DMS 273 treated with DMSO at 0.1 percent for 48 hours (cell line): Measurements from ENCODE around the gene TTLL8.

ENCODE experiments used
- DNase-seq: peaks from one replicate; lab custom pipeline; 2025; lab: John Stamatoyannopoulos, UW

TTLL8 gene

DNA sequence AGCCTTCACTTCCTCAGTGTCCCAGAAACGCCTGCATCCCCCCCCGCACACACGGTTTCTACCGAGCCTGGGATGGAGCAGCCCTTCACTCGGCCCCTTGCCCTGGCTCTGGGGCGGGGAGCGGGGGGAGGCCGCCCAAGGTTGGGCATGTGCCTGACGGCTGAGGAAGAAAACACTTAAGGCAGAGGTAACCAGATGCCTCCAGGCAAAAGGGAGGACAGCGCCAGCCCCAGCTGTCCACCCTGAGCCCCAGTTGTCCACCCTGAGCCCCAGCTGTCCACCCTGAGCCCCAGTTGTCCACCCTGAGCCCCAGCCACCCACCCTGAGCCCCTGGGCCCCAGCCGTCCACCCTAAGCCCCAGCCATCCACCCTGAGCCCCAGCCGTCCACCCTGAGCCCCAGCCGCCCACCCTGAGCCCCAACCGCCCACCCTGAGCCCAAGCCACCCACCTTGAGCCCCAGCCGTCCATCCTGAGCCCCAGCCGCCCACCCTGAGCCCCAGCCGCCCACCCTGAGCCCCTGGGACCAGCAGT lies 3.8 kb upstream of the TTLL8 start:
- no peak for DNase-seq

DNA sequence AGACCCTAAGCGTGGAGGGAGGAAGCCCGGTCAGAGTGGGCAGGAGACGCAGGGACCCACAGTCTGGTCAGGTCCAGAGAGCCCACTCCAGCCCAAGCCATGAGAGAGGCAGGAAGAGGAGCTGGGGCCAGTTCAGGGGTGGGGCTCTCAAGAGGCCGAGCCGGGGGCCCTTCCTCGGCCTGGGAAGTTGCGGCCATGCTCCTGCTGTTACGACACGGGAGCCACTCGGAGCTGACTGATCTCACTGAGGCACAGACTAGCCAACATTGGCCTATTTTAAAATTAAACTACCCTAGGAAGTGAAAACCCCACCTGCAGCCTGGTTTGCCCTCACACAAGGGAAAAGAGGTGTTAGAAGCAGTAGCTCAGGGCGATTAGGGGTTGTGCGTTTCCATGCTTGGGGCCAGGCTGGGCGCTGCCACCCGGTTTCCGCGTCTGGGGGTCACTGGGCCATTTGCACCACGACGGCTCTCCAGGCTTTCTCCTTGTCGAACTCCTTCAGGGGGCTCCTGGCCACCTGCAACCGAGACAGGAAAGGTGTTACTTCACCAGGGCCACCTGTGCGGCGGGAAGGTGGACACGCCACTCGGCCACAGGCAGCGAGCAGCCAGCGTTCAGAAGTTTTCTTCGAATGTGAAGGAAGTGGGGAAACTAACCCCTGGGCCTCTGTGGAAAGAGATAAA lies 3.2 kb upstream of the TTLL8 start:
- DNase-seq, result no peak

GRCh38 chr22:50060441-50061140 lies 2.5 kb upstream of the TTLL8 start:
- no peak for DNase-seq

DNA sequence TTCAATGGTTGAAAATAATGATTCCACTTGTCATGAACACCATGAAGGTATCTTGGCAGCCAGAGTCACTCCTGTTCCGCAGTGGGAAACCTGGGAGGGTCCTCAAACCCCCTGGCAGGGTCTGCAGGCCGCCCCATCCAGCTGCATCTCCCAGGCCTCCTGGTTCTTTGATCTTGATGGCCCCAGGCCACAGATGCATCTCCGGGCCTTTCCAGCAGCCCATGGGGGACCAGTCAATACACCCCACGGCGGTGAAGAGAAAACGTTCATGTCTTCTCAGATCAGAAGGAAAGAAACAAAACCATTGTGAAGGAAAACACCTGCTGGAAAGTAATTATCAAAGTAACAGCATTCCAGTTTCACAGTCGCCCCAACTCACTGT lies 1.8 kb upstream of the TTLL8 start:
- no peak for DNase-seq

- no peak for DNase-seq
Observed at GRCh38 chr22:50058906-50059880, 1.1 kb upstream of the TTLL8 start.

DNA sequence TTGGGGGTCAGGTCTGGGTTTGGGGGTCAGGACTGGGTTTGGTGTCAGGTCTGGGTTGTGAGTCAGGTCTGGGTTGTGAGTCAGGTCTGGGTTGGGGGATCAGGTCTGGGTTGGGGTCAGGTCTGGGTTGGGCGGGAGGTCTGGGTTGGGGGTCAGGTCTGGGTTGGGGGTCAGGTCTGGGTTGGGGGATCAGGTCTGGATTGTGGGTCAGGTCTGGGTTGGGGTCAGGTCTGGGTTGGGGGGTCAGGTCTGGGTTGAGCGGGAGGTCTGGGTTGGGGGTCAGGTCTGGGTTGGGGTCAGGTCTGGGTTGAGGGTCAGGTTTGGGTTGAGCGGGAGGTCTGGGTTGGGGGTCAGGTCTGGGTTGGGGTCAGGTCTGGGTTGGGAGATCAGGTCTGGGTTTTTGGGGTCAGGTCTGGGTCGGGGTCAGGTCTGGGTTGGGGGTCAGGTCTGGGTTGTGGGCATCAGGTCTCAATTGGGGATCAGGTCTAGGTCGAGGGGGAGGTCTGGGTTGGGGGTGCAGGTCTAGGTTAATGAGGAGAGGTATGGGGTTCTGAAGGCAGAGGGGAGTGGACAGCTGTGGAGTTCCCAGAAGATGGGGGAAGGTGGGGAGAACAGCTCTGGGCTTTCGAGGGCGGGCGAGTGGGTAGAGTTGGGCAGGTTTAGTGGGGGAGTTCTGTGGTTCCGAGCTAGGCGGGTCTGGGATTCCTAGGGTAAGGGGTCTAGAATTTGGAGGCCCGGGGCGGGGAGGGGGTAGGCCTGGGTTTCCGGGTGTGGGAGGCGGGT lies 629 bp downstream of the TTLL8 start:
- DNase-seq, result no peak

DNA sequence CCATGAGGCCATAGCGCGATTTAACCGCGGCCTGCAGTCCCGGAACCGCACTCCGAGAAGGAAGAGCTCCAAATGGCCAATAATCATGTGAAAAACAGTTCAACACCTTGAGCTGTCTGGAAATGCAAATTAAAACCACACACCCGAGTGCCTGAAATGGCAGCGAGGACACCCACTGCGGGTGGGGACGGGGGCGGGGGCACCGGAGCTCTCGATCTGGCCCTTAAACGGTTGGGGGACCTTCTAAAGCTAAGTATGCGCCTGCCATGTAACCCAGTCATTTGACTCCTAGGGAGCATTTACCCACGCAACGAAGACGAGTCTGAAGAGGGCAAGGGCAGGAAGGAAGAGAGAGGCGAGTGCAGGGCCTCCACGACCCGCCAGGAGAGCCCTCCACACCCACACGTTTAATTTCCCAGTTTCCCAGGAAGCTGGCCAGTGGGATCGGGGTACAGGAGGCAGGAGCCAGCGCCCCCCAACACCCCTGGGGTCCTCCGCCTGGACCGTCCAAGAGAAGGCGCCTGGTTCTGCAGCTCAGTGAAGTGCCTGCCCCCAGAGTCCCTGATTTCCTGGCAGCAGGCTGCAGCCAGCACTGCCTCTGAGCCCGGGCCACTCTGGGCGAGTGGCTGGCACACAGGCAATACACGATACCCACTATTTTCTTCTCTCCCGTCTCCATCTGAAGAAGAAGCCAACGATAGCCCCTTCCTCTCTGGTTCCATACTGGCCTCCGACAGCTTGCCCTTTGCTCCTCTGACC lies 1.7 kb downstream of the TTLL8 start:
- DNase-seq, result no peak

DNA sequence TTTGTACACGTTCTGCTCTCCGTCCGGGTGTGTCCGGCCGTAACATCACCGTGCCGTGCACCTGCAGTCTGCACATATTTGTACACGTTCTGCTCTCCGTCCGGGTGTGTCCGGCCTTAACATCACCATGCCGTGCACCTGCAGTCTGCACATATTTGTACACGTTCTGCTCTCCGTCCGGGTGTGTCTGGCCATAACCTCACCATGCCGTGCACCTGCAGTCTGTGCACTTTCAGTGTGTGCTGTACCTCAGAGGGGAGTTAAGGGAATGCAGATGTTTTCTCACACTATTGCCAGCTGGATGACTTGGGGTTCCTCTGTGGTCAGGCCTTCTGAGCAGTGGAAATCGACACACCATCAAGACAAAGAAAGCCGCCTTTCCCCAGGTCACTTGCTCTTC lies 4.2 kb downstream of the TTLL8 start:
- DNase-seq, result no peak

GRCh38 chr22:50051930-50052329 lies 6.2 kb downstream of the TTLL8 start:
- no peak for DNase-seq

- DNase-seq, result no peak
Observed at GRCh38 chr22:50049299-50050195, 8.6 kb downstream of the TTLL8 start.

DNA sequence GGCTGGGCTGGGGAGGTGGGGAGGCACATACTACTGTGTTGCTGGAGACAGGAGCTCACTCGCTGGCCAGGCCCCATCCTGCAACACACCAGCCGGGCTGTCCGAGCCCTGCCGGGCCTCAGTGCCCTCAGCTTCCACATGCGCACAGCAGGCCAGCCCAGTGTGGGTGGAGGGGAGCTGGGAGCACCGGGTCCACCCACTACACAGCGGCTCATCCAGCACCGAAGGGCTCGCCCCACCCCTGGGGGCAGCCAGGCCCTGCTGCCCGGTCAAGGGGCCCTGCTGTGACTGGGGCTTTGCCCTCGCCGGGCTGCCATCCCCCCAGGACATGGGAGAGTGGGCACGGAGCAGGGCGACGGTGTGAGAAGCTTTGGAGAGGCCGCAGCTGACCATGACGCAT lies 9.3 kb downstream of the TTLL8 start:
- DNase-seq, result no peak

DNA sequence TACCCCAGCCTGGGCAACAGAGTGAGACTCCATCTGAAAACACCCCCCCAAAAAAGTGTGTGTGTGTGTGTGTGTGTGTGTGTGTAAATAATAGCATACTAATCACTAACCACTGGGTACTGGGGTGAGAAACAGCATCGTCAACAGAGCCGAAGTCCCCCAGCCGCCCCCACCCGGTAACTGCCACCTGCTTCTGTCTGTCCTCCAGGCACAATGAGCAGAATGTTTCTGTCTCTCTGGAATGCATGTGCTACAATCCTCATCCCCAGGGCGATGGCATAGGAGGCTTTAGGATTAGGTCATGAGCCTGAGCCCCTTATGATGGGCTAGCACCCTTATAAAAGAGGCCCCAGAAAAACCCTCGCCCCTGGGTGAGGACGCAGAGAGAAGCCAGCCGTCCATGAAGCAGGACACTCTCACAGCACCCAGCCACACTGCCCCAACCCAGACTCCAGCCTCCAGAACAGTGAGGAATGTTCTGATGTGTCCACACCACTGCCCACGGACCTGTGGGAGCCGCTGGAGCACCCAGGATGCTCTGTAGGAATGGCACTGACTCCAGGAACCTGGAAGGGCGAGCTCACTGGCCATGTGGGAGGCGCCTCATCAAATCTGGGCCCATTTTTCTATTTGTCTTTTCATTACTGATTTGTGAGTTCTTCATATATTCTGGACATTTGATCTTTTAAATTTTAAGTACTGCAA lies 9.9 kb downstream of the TTLL8 start:
- DNase-seq, result no peak

DNA sequence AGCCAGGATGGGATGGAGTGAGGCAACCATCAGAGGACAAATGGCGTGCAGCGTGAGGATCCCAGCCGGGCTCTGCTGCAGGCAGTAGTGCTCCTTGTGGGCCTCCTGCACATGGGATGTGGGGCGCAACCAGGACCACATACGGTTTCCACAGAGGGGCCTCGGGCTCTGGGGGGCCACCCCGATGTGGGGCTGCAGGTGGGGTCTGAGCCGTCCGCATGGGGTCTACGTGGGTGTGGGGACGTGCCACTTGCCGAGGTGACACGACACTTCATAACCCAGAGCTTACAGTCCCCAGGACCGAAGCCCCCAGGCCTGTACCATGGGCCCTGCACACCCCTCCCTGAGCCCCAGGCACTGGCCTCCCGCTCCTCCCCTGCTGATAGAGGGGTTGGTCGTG lies 10.8 kb downstream of the TTLL8 start:
- no peak for DNase-seq

DNA sequence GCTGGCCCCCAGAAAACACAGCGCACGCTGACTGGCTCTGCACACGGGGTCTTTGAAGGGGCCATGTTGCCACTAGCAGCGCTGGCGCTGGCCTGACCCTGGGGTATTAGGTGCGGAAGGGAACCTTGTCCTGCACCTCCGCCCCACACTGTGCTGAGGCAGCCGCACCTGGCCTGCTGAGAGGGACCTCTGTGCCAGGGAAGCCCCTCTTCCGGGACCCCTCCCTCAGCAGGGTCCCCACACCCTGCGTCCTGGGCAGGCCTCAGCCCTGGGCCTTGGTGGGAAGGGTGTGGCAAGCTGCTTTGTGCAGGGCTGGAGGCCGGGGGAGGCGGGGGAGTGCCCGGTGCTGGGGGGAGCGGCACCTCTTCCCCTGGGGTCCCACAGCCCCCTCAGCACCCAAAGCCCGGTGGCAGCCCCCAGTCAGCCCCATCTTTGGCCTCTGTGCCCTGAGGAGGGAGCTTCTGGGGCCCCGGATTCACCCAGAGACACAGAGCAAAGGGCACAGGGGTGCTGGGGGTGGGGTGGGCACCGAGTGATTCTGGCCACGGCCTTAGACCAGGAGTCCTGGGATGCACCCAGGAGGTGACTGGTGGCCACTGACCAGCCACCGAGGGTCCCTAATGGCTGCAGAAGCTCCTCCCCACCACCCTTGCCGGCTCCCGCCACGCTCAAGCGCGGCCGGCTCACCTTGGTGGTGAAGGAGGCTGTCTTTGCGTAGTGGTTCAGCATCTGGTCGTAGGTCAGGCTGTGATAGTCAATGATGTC lies 11.4 kb downstream of the TTLL8 start:
- DNase-seq, result no peak

DNA sequence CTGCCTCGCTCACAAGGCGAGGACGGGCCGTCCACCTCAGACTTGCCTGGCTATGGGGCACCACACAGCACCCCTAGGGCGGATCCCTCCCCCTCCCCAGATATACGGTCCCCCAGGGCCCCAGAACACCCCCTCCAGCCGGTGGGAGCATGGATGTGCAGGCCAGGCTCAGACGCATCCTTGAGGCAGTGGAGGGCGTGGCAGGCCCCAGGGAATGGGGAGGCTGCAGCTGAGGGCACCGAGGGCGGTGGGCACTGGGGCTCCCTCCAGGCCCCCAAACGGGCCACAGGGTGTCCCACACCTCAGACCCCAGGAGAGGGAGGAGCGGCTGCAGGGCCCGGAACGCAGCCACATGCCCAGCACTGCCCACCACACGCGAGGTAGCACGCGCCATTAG lies 12.1 kb downstream of the TTLL8 start:
- DNase-seq, result no peak

GRCh38 chr22:50045211-50046018 lies 12.7 kb downstream of the TTLL8 start:
- no peak for DNase-seq

DNA sequence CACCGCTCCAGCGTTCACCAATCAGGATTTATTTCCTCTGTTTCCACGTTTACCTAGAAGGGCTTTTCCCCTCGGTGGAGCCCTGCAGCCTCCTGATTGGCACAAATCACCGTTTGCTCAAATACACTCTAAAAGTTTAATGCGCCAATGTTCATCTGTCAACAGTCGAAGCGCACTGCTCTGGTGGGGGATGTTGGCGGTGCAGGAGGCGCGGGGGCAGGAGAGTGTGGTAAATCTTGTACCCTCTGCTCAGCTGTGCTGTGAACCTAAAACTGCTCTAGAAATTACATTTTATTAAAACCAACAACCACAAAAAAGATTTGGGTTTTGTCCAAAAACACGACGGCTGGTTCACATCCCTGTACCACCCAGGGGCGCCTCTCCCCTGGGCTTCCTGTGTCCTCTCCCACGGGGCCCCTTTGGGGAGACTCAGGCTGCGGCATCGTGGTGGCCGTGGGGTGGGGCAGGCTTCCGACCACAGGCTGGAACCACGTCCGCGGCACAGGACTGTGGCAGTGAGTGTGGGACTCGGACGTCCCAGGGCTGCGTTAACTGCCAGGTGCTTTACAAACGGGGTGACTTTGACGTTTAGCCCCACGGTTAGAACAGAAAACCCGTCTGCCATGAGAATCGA lies 13.5 kb downstream of the TTLL8 start:
- DNase-seq, result no peak
